HepG2 (cell line): ENCODE results near the gene BPIFB2. TPM values are rescaled to one million over a fixed set of nuclear protein-coding genes. Genes with fewer than 3 reads are reported as not detected.

Experiments
- ATAC-seq: fragments of 200-7000 bp; cut with Tn5 transposase; 3 replicates; pipeline ENCODE4 v1.9.1; 2020; ENCODE audit warnings: mild to moderate bottlenecking, moderate library complexity
- BruUV-seq: library from RNA; stranded (reverse); fragments of 400-500 nt; replicated peaks from 2 replicates; lab custom pipeline; 2021; lab: Mats Ljungman, UMichigan
- CTCF ChIA-PET: fragments of 300-600 bp; formaldehyde crosslinking; extraction: SDS; loops from one replicate; lab custom pipeline; 2021; ENCODE audit warnings: low total read pairs, inconsistent platforms, low intra/inter-chr PET ratio; lab: Yijun Ruan, JAX
- POLR2A ChIA-PET: fragments of 350-600 bp; sonication (Branson Sonifier 250); formaldehyde crosslinking; loops from one replicate; lab custom pipeline; 2020; ENCODE audit warnings: antibody characterized with exemption, inconsistent platforms; lab: Yijun Ruan, JAX
- DNase-seq: peaks from one replicate; pipeline ENCODE4 v3.0.0-alpha.2; 2015; ENCODE audit warnings: low spot score
- FAIRE-seq: peaks from 3 replicates; lab custom pipeline; 2011; peaks lifted over from hg19 to GRCh38; lab: Jason Lieb, UNC
- H2AFZ ChIP-seq: one replicate; pipeline ENCODE4 v1.6.1; 2011; ENCODE audit warnings: low read length, inconsistent platforms
- H3K27ac ChIP-seq: fragments of 300-600 bp; 3 replicates; pipeline ENCODE4 v1.8.0; 2011; ENCODE audit warnings: mixed run types, mild to moderate bottlenecking, mixed read lengths, low read length, inconsistent platforms; ENCODE audit not compliant: insufficient read depth; ENCODE audit errors: extremely low read length
- H3K27me3 ChIP-seq, 2 experiments: fragments of 200-600 bp in 1 of 2; 2 replicates in 1 of 2; 3 replicates in 1 of 2; pipeline versions ENCODE4 v1.6.0 to v1.8.0; 2011; ENCODE audit warnings: low read length in 2 of 2, mild to moderate bottlenecking in 2 of 2, moderate library complexity in 2 of 2, inconsistent platforms in 1 of 2; ENCODE audit not compliant: insufficient read depth in 2 of 2, control insufficient read depth in 1 of 2
- H3K36me3 ChIP-seq, 2 experiments: fragments of 200-600 bp in 1 of 2; replicated peaks in 1 of 2; 2 replicates in 1 of 2; 3 replicates in 1 of 2; pipeline versions ENCODE4 v1.5.1 to v1.8.0; 2011; ENCODE audit warnings: low read length in 2 of 2, inconsistent platforms in 1 of 2; ENCODE audit not compliant: insufficient read depth in 2 of 2, control insufficient read depth in 1 of 2
- H3K4me1 ChIP-seq: 2 replicates; pipeline ENCODE4 v1.5.1; 2012; ENCODE audit warnings: low read length, inconsistent platforms; ENCODE audit not compliant: insufficient read depth
- H3K4me2 ChIP-seq: 2 replicates; pipeline ENCODE4 v1.6.0; 2011; ENCODE audit warnings: low read depth, low read length, inconsistent platforms
- H3K4me3 ChIP-seq, 3 experiments: fragments of 200-600 bp in 1 of 3; sonication (generic), shearing (Covaris generic) in 1 of 3; replicated peaks in 1 of 3; 2 replicates each; pipeline ENCODE4 v1.5.1; 2011 to 2016; ENCODE audit warnings: low read length in 3 of 3, inconsistent platforms in 2 of 3, low read depth in 2 of 3, mild to moderate bottlenecking in 2 of 3, control low read depth in 1 of 3, mixed read lengths in 1 of 3; ENCODE audit not compliant: insufficient read depth in 1 of 3
- H3K79me2 ChIP-seq: one replicate; pipeline ENCODE4 v1.6.1; 2011; ENCODE audit warnings: low read length, inconsistent platforms; ENCODE audit not compliant: insufficient read depth
- H3K9ac ChIP-seq: 2 replicates; pipeline ENCODE4 v1.6.0; 2011; ENCODE audit warnings: mild to moderate bottlenecking, low read depth, low read length, inconsistent platforms; ENCODE audit not compliant: insufficient read depth
- H3K9me3 ChIP-seq: 2 replicates; pipeline ENCODE4 v1.5.1; 2012; ENCODE audit warnings: mild to moderate bottlenecking, low read length
- H4K20me1 ChIP-seq: 2 replicates; pipeline ENCODE4 v1.6.0; 2011; ENCODE audit warnings: inconsistent platforms, mild to moderate bottlenecking, low read length, moderate library complexity; ENCODE audit not compliant: insufficient read depth
- AHR ChIP-seq: IDR thresholded peaks from 2 replicates; pipeline ENCODE4 v1.6.1; 2018; ENCODE audit warnings: missing genetic modification reagents, missing compliant biosample characterization
- DMAP1 ChIP-seq: IDR thresholded peaks from 2 replicates; pipeline ENCODE4 v1.6.1; 2016
- GLI4 ChIP-seq: sonication (generic); formaldehyde crosslinking; IDR thresholded peaks from 2 replicates; pipeline ENCODE4 v1.5.1; 2020; ENCODE audit warnings: missing genetic modification reagents, mild to moderate bottlenecking, moderate library complexity, borderline replicate concordance
- HNF4A ChIP-seq: sonication (generic); formaldehyde crosslinking; IDR thresholded peaks from 2 replicates; pipeline ENCODE4 v1.4.0; 2020; ENCODE audit warnings: missing genetic modification reagents
- KDM5B ChIP-seq: sonication (generic); formaldehyde crosslinking; IDR thresholded peaks from 2 replicates; pipeline ENCODE4 v1.4.0; 2020; ENCODE audit warnings: missing genetic modification reagents, mild to moderate bottlenecking, borderline replicate concordance
- MEIS2 ChIP-seq: sonication (generic); formaldehyde crosslinking; IDR thresholded peaks from 2 replicates; pipeline ENCODE4 v1.9.0; 2021; ENCODE audit warnings: mild to moderate bottlenecking, missing genetic modification reagents
- REPIN1 ChIP-seq: sonication (generic); formaldehyde crosslinking; IDR thresholded peaks from 2 replicates; pipeline ENCODE4 v1.8.0; 2022; ENCODE audit warnings: missing genetic modification reagents, low read depth, mild to moderate bottlenecking, borderline replicate concordance
- TGIF2 ChIP-seq: IDR thresholded peaks from 2 replicates; pipeline ENCODE4 v1.6.1; 2016; ENCODE audit warnings: control low read depth, missing compliant biosample characterization
- ZNF530 ChIP-seq: sonication (generic); formaldehyde crosslinking; IDR thresholded peaks from 2 replicates; pipeline ENCODE4 v1.5.0; 2020; ENCODE audit warnings: low read depth, mild to moderate bottlenecking, missing genetic modification reagents
- ZNF572 ChIP-seq: sonication (generic); formaldehyde crosslinking; IDR thresholded peaks from 2 replicates; pipeline ENCODE4 v1.5.1; 2020; ENCODE audit warnings: mild to moderate bottlenecking, missing genetic modification reagents
- ZNF577 ChIP-seq: sonication (generic); formaldehyde crosslinking; IDR thresholded peaks from 2 replicates; pipeline ENCODE4 v1.4.0; 2020; ENCODE audit warnings: mild to moderate bottlenecking, low read depth, missing genetic modification reagents, borderline replicate concordance
- ZNF792 ChIP-seq: IDR thresholded peaks from 2 replicates; pipeline ENCODE4 v1.6.1; 2016
- ZNF83 ChIP-seq: sonication (generic); formaldehyde crosslinking; IDR thresholded peaks from 2 replicates; pipeline ENCODE4 v1.4.0; 2020; ENCODE audit warnings: missing genetic modification reagents, mild to moderate bottlenecking, borderline replicate concordance
- ZNF878 ChIP-seq: sonication (generic); formaldehyde crosslinking; IDR thresholded peaks from 2 replicates; pipeline ENCODE4 v1.8.1; 2023; ENCODE audit warnings: mild to moderate bottlenecking, missing genetic modification reagents, moderate library complexity
- WGBS: methylation state at CpG from one replicate; pipeline ENCODE4 v1.1.6; 2017; ENCODE audit warnings: low lambda C conversion rate; 5-methylcytosine and 5-hydroxymethylcytosine counted together
- in situ Hi-C: cut with HindIII; loops from 2 replicates; pipeline ENCODE4 v1.10.0; 2017; ENCODE audit warnings: low pct_unique_long_range_greater_than_20kb; ENCODE audit not compliant: extremely low pct_ligation_motif_present
- intact Hi-C: fragments of 100-400 bp; cut with micrococcal nuclease; formaldehyde crosslinking; loops from one replicate; pipeline ENCODE4 v1.10.0; 2022; ENCODE audit not compliant: unreplicated experiment
- polyA plus RNA-seq, 8 experiments: library from polyadenylated mRNA; depleted of rRNA in 3 of 8; stranded (reverse) in 7 of 8; unstranded in 1 of 8; fragments of >200 nt; fragmentation: Illumina TruSeq in 4 of 8; extraction: Trizol in 4 of 8; gene quantifications; 2 replicates each; pipeline versions ENCODE4 v1.2.1 to v1.2.3, GENCODE V29; 2011 to 2016; ENCODE audit warnings: low read depth in 4 of 8, missing spikeins in 1 of 8, mixed read lengths in 1 of 8; ENCODE audit not compliant: insufficient read depth in 1 of 8
- total RNA-seq, 5 experiments: library from RNA; depleted of rRNA; stranded (reverse); fragments of >200 nt; fragmentation: Illumina TruSeq; extraction: Trizol; gene quantifications; 2 replicates each; pipeline ENCODE4 v1.2.3, GENCODE V29; 2016; ENCODE audit warnings: low read depth in 1 of 5
- TF ChIP-seq, protein P1 (sequence below): sonication (generic); formaldehyde crosslinking; IDR thresholded peaks from 2 replicates; pipeline ENCODE4 v1.4.0; 2020; ENCODE audit warnings: mild to moderate bottlenecking, low read depth, missing genetic modification reagents

Gene BPIFB2
- total and polyA plus RNA-seq, 2 of the 13 experiments (the other 11 are each of a cell fraction or from before 2014, with no cell fraction given) = 54.5 to 902 TPM

DNA sequence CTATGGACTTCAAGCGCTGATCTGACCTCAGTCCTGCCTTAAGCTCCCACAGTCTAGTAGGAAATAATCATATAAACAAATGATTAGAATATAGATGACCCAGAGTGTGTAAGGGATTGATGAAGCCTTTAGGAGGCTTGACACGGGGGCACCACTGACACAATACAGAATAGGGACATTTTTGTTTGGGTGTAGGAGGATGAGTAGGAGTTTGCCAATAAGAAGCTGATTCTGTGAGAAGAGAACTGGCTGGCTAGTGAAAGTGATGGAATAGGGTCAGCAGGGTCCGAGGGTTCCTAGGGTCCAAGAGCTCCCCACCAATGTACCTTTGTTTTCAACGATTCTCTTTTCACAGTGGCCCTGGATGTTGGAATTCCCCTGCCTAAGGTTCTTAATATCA, 64.9 kb downstream of the BPIFB2 start:
- H3K9ac ChIP-seq = no peak overlapping the region
- no peaks in the 10 kb centered on the region for H3K4me1 ChIP-seq
- no peak overlapping the region for H2AFZ ChIP-seq
- ATAC-seq = no peak
- no peak overlapping the region for H3K4me2 ChIP-seq
- in situ Hi-C loops = no loop called here
- no peaks in the 10 kb centered on the region for H3K9me3 ChIP-seq
- H4K20me1 ChIP-seq = no peaks in the 10 kb centered on the region
- no peaks in the 10 kb centered on the region for H3K79me2 ChIP-seq
- intact Hi-C loops = no loop called here
- TF ChIP-seq TGIF2 = no peak
- no peak for TF ChIP-seq MEIS2 (CRISPR knock-in tag)
- no peak for TF ChIP-seq ZNF878
- no peak for TF ChIP-seq HNF4A (CRISPR knock-in tag)
- no peak for TF ChIP-seq GLI4 (CRISPR knock-in tag)
- TF ChIP-seq AHR = no peak
- no peak for TF ChIP-seq ZNF577 (CRISPR knock-in tag)
- no peak for TF ChIP-seq DMAP1 (CRISPR knock-in tag)
- TF ChIP-seq REPIN1 (CRISPR knock-in tag) = no peak
- TF ChIP-seq KDM5B (CRISPR knock-in tag) = no peak
- no peak for TF ChIP-seq ZNF530 (CRISPR knock-in tag)
- TF ChIP-seq ZNF83 (CRISPR knock-in tag) = no peak
- TF ChIP-seq ZNF792 = no peak
- TF ChIP-seq ZNF572 (CRISPR knock-in tag) = no peak
- TF ChIP-seq, protein P1, sequence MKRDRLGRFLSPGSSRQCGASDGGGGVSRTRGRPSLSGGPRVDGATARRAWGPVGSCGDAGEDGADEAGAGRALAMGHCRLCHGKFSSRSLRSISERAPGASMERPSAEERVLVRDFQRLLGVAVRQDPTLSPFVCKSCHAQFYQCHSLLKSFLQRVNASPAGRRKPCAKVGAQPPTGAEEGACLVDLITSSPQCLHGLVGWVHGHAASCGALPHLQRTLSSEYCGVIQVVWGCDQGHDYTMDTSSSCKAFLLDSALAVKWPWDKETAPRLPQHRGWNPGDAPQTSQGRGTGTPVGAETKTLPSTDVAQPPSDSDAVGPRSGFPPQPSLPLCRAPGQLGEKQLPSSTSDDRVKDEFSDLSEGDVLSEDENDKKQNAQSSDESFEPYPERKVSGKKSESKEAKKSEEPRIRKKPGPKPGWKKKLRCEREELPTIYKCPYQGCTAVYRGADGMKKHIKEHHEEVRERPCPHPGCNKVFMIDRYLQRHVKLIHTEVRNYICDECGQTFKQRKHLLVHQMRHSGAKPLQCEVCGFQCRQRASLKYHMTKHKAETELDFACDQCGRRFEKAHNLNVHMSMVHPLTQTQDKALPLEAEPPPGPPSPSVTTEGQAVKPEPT = no peak
- ChIA-PET CTCF (no interaction called here), POLR2A (no interaction called here)
- no peak for FAIRE-seq
- no peaks in the 10 kb centered on the region for H3K36me3 ChIP-seq
- WGBS = 8% methylated on average over 4 of the region's 4 CpGs
- BruUV-seq = no TSS peak
- peaks cover 10 to 44% of the 10 kb centered on the region in 2 experiments for H3K27me3 ChIP-seq
- no peak for DNase-seq
- no peak overlapping the region for H3K4me3 ChIP-seq
- no peak overlapping the region for H3K27ac ChIP-seq
